Esophagus squamous epithelium (tissue), 5 donors: Measurements from ENCODE around the gene PRPSAP1. TPM values are rescaled to one million over a fixed set of nuclear protein-coding genes. Genes with fewer than 3 reads are reported as not detected.

ENCODE experiments used
- DNase-seq: peaks from one replicate; lab custom pipeline; 2025; lab: John Stamatoyannopoulos, UW
- H3K27ac ChIP-seq, 4 donors: fragments of 200-600 bp; sonication (generic); one replicate each; pipeline ENCODE4 v1.5.1; 2016 to 2019; ENCODE audit warnings: mild to moderate bottlenecking in 1 of 4
- H3K27me3 ChIP-seq, 4 donors: fragments of 200-600 bp; sonication (generic); 1 replicate in 3 of 4; 2 replicates in 1 of 4; pipeline versions ENCODE4 v1.5.1 to v1.6.0; 2017 to 2021; ENCODE audit warnings: antibody characterized with exemption in 1 of 4
- H3K36me3 ChIP-seq, 3 donors: fragments of 200-600 bp; sonication (generic); one replicate each; pipeline ENCODE4 v1.5.1; 2016 to 2019
- H3K4me1 ChIP-seq, 3 donors: fragments of 200-600 bp; sonication (generic); one replicate each; pipeline ENCODE4 v1.5.1; 2017 to 2019
- H3K4me3 ChIP-seq, 4 donors: fragments of 200-600 bp; sonication (generic); 1 replicate in 3 of 4; 2 replicates in 1 of 4; pipeline ENCODE4 v1.5.1; 2016 to 2019; ENCODE audit warnings: mild to moderate bottlenecking in 2 of 4, moderate library complexity in 1 of 4
- H3K9me3 ChIP-seq, 3 donors: fragments of 200-600 bp; sonication (generic); one replicate each; pipeline ENCODE4 v1.5.1; 2016 to 2019
- POLR2A ChIP-seq, 4 donors: fragments of 450-650 bp; IDR thresholded peaks; one replicate each; pipeline ENCODE4 v1.6.1; 2017; ENCODE audit warnings: antibody characterized with exemption in 4 of 4, mild to moderate bottlenecking in 4 of 4, moderate library complexity in 3 of 4
- WGBS, 2 donors: methylation state at CpG; one replicate each; pipeline ENCODE4 v1.1.5; 2018; 5-methylcytosine and 5-hydroxymethylcytosine counted together
- intact Hi-C: fragments of 100-400 bp; cut with DNase I; formaldehyde crosslinking; loops from one replicate; pipeline ENCODE4 v1.15.0; 2022
- total RNA-seq, 4 donors: library from RNA; depleted of rRNA; stranded (reverse); fragments of >200 nt; gene quantifications; one replicate each; pipeline ENCODE4 v1.1.0, GENCODE V29; 2016
- TF ChIP-seq, protein P1 (sequence below), 6 experiments: fragments of 450-650 bp in 4 of 6; fragments of 200-600 bp in 2 of 6; sonication (generic) in 2 of 6; IDR thresholded peaks; one replicate each; pipeline ENCODE4 v1.5.1; 2016 to 2019; ENCODE audit warnings: antibody characterized with exemption in 6 of 6, mild to moderate bottlenecking in 4 of 6, moderate library complexity in 4 of 6
- donor health status: DM: yes; HTN: yes; CAD: no.

The PRPSAP1 gene
- total RNA-seq, 4 donors from 2014 or later = 36.0 to 68.6 (median 49.5) TPM

DNA sequence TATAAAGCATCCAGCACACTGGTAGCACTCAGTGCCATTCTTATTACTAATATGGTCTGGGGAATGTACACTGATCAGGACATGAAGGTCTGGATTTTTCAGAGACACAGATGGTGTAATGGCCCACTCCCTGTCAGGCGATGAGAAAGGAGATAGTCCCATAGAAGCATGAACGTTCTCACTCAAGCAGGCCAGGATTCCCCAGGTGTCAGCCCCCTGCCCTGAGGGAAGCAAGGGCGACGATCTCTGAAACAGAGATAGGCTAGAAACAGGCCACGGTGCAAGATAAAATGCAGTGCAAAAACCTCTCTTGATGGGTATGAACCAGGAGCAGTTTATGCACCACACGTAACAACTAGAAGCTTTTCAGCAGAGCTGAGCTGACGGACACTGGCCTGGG lies 10.6 kb downstream of the PRPSAP1 start:
- Histone ChIP-seq H3K27me3 (no peaks in the 10 kb centered on the region), H3K4me3 (no peak overlapping the region), H3K4me1 (no peaks in the 10 kb centered on the region), H3K36me3 (peaks cover 5 to 91% (median 16%) of the 10 kb centered on the region in 3 donors), H3K9me3 (no peaks in the 10 kb centered on the region), H3K27ac (no peak overlapping the region)
- WGBS, 2 donors = 92 to 95% methylated on average over 7 of the region's 7 CpGs
- TF ChIP-seq, protein P1, sequence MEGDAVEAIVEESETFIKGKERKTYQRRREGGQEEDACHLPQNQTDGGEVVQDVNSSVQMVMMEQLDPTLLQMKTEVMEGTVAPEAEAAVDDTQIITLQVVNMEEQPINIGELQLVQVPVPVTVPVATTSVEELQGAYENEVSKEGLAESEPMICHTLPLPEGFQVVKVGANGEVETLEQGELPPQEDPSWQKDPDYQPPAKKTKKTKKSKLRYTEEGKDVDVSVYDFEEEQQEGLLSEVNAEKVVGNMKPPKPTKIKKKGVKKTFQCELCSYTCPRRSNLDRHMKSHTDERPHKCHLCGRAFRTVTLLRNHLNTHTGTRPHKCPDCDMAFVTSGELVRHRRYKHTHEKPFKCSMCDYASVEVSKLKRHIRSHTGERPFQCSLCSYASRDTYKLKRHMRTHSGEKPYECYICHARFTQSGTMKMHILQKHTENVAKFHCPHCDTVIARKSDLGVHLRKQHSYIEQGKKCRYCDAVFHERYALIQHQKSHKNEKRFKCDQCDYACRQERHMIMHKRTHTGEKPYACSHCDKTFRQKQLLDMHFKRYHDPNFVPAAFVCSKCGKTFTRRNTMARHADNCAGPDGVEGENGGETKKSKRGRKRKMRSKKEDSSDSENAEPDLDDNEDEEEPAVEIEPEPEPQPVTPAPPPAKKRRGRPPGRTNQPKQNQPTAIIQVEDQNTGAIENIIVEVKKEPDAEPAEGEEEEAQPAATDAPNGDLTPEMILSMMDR (IDR thresholded peaks at IDR 0.05) = no peak
- TF ChIP-seq POLR2A (IDR thresholded peaks at IDR 0.05) = no peak
- intact Hi-C loops = no loop called here
- DNase-seq = no peak

DNA sequence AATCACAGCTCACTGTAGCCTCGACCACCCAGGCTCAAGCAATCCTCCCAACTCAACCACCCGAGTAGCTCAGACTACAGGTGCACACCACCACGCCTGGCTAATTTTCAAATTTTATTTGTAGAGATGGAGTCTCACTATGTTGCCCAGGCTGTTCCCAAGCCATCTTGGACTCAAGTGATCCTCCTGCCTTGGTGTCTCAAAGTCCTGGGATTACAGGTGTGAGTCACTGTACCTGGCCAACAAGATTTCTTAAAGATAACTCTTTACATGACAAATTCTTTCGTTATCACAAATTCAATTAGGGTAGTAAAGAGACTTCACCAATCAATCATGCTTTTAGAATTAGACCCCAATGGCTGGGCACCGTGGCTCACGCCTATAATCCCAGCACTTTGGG lies 12.4 kb downstream of the PRPSAP1 start:
- WGBS, 2 donors = 88 to 99% methylated on average over 4 to 6 of the region's 6 CpGs
- H3K4me1 ChIP-seq = no peaks in the 10 kb centered on the region
- no peaks in the 10 kb centered on the region for H3K27me3 ChIP-seq
- TF ChIP-seq, protein P1 (IDR thresholded peaks at IDR 0.05) = no peak
- no peak for TF ChIP-seq POLR2A (IDR thresholded peaks at IDR 0.05)
- no peak overlapping the region for H3K4me3 ChIP-seq
- no peaks in the 10 kb centered on the region for H3K9me3 ChIP-seq
- DNase-seq = no peak
- intact Hi-C loops = no loop called here
- peaks cover 5 to 74% (median 11%) of the 10 kb centered on the region in 3 donors for H3K36me3 ChIP-seq
- H3K27ac ChIP-seq = no peak overlapping the region

DNA sequence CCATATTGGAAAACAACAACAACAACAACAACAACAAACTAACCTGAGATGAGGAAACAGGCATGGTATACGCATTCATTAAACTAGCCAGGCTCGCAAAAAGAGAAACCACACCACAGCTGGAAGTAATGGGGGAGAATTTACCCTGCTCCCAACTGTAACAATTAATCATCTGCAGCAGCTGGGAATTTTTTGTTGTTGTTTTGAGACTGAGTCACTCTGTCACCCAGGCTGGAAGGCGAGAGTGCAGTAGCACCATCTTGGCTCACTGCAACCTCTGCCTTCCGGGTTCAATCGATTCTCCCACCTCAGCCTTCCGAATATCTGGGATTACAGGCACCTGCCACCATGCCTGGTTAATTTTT lies 16.3 kb downstream of the PRPSAP1 start:
- intact Hi-C loops = no loop called here
- no peaks in the 10 kb centered on the region for H3K27me3 ChIP-seq
- H3K36me3 ChIP-seq = peaks cover 0 to 46% (median 0%) of the 10 kb centered on the region in 3 donors
- 87 to 92% methylated on average over 6 of the region's 6 CpGs for WGBS, 2 donors
- H3K4me3 ChIP-seq = no peak overlapping the region
- no peak for DNase-seq
- H3K4me1 ChIP-seq = no peaks in the 10 kb centered on the region
- TF ChIP-seq, protein P1 (IDR thresholded peaks at IDR 0.05) = no peak
- no peak for TF ChIP-seq POLR2A (IDR thresholded peaks at IDR 0.05)
- H3K9me3 ChIP-seq = no peaks in the 10 kb centered on the region
- no peak overlapping the region for H3K27ac ChIP-seq

DNA sequence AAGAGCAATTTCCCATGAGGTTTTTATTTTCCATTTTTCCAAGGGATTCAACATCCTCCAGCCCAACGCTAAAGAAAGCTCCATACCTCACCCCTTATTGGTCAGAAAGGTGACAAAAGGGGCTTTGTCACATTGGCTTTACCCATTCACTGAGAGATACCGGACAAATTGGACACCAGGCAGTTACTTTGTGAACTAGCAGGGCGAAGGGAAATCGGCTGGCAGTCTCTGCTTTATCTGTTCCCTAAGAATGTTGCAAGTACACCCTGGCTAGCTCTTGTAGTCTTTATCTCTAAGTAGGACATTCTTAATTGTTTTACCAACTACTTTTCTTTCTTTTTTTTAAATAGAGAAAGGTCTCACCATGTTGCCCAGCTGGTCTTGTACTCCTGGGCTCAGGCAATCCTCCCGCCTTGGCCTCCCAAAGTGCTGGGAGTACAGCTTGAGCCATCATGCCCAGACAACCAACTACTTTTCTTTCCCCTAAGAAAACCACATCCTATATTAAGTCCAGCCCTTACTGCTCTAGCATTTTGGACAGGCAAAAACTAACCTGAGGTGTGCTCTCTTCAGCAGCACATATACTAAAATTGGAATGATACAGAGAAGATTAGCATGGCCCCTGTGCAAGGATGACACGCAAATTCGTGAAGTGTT lies 16.8 kb downstream of the PRPSAP1 start:
- peaks cover 0 to 45% (median 0%) of the 10 kb centered on the region in 3 donors for H3K36me3 ChIP-seq
- DNase-seq = no peak
- TF ChIP-seq POLR2A (IDR thresholded peaks at IDR 0.05) = no peak
- TF ChIP-seq, protein P1 (IDR thresholded peaks at IDR 0.05) = no peak
- no peaks in the 10 kb centered on the region for H3K27me3 ChIP-seq
- intact Hi-C loops = no loop called here
- 86 to 91% methylated on average over 7 of the region's 7 CpGs for WGBS, 2 donors
- H3K27ac ChIP-seq = no peak overlapping the region
- no peaks in the 10 kb centered on the region for H3K9me3 ChIP-seq
- no peak overlapping the region for H3K4me3 ChIP-seq
- no peaks in the 10 kb centered on the region for H3K4me1 ChIP-seq

DNA sequence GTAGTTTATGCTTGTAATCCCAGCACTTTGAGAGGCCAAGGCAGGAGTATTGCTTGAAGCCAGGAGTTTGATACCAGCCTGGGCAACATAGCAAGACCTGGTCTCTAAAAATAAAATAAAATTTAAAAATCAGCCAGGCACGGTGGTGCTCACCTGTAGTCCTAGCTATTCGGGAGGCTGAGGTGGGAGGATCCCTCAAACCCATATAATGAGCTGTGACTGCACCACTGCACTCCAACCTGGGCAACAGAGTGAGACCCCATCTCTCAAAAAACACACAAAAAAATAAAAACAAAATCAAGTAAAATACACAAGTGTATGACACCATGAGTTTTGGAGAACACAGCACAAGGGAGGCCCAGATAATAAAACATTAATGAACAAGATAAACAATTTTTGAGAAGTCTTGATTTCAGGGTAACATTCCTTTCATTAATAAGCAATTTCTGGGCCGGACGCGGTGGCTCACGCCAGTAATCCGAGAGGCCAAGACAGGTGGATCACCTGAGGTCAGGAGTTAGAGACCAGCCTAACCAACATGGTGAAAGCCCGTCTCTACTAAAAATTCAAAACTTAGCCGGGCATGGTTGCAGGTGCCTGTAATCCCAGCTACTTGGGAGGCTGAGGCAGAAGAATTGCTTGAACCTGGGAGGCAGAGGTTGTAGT lies 17.9 kb downstream of the PRPSAP1 start:
- no peak for DNase-seq
- TF ChIP-seq, protein P1 (IDR thresholded peaks at IDR 0.05) = no peak
- TF ChIP-seq POLR2A (IDR thresholded peaks at IDR 0.05) = no peak

More for the DNA sequence above, 17.9 kb downstream of the PRPSAP1 start:
- no peaks in the 10 kb centered on the region for H3K4me1 ChIP-seq
- peaks cover 0 to 44% (median 0%) of the 10 kb centered on the region in 3 donors for H3K36me3 ChIP-seq
- WGBS, 2 donors = 92 to 98% methylated on average over 9 of the region's 9 CpGs
- no peak overlapping the region for H3K4me3 ChIP-seq
- H3K9me3 ChIP-seq = no peaks in the 10 kb centered on the region
- no peaks in the 10 kb centered on the region for H3K27me3 ChIP-seq
- no peak overlapping the region for H3K27ac ChIP-seq
- intact Hi-C loops = no loop called here
